Measurements from ENCODE around the gene TMEM208.

The TMEM208 gene

GRCh38 chr16:67226804-67227566 is at the start of gene TMEM208:
TSS of gene TMEM208 (plus strand) at chr16:67227130. CDS start at chr16:67227219, 89 bp downstream.
- TF ChIP-seq JUND (IDR thresholded peaks at IDR 0.05; ENCODE audit: low read depth), result no peak
- DNase-seq (ENCODE audit: low read depth in 1 of 2, low spot score in 1 of 2), result peak; percentile 82 to 98
- in situ Hi-C loops (cut with HindIII; ENCODE audit: low pct_unique_long_range_greater_than_20kb, low sequenced_read_pairs), result no loop called here

DNA sequence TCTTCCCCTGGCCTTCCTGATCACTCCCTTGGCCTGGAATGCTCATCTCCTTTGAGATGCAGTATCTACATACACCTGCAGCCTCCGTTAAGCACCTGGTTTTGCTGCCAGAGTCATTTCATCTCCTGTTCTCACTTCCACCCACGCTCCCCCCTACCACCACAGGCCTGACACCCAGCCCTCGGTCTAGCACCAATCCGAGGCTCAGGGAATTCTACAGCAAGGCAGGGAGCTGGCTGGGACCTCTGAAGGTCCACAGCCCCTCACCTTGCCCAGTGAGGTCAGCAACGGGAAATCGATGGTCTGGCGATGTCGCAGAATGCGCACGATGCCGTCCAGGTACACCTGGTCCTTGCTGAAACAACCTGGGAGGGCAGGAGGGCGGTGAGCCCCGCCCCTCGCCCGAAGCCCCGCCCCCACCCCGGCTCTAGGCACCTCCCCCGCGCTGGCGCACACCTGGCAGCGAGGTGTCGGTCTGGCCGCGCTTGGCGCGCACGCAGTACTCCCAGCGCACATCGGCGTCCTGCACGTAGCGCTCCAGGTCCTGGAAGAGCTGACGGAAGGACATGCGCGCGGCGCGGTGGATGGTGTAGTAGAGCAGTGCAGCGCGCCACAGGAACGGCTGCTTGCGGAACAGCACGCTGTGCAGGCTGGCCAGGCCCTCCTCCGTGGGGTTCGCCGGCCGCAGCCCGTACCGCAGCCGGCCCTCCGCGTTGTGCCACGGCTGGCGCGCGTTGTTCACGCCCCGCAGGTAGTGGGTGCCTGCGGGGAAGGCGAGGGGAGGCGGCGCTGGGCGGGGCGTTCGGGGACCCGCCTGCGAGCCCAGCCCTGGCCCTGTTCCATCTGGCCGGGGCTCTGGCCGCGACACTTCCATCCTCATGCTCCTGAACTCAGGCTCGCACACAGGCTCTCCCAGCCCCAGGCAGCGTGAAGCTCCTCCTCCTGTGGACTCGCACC is 48.9 kb upstream of the TMEM208 start:
- peak; percentile 97 for DNase-seq (ENCODE audit: low read depth in 1 of 2, low spot score in 1 of 2)
- TF ChIP-seq JUND (IDR thresholded peaks at IDR 0.05; ENCODE audit: low read depth), result no peak
- in situ Hi-C loops (cut with HindIII; ENCODE audit: low pct_unique_long_range_greater_than_20kb, low sequenced_read_pairs), result no loop called here

DNA sequence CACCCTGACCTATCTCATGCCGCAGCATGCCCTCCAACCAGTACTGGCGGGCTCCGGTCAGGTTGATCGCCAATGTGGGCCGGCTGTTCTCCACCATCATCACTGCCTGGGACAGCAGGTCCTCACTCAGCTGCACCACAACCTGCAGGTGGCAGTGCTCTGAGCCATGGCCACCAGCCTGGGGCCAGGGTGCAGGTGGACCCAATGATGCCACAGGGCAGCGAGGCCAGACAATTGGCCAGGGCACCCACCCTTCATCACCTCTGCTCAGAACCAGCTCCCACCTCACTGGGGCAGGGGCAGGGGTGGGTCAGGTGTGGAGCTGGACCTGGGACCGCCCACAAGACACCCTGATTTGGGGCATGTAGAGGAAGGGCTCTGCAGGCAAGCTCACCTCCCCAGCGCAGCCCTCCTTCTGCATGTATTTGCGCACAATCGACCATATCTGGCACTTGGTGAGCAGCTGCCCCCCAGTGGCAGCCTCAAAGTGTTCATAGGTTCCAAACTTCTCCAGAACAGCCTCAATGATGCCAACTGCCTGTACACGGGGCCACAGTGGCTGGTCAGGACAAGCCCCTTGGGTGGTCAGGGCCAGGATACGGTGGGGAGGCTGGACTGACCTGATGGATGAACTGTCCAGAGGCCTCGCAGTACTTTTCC is 47.4 kb upstream of the TMEM208 start:
- in situ Hi-C loops (cut with HindIII; ENCODE audit: low pct_unique_long_range_greater_than_20kb, low sequenced_read_pairs), result no loop called here
- no peak for TF ChIP-seq JUND (IDR thresholded peaks at IDR 0.05; ENCODE audit: low read depth)
- DNase-seq (ENCODE audit: low read depth in 1 of 2, low spot score in 1 of 2), result peak in 1 of 2 experiments; percentile 55

DNA sequence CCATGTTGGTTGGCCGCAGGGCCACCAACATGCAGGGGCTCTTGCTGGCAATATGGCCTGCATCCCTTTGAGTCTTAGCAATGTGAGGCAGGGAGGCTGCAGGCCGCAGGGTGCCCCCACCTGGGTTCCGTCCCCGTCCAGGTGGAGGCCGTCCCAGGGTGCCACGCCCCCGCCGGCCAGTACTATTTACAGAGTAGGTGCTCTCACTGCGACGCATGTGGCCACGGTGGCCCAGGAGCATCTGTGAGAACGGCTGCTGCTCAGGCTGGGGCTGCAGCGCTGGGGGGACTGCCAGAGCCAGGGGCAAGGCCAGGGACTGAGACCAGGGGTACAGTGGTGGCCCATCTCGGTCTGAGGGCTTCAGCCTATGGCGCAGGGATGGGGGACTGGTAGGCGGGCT is 46.8 kb upstream of the TMEM208 start:
- TF ChIP-seq JUND (IDR thresholded peaks at IDR 0.05; ENCODE audit: low read depth), result no peak
- in situ Hi-C loops (cut with HindIII; ENCODE audit: low pct_unique_long_range_greater_than_20kb, low sequenced_read_pairs), result no loop called here
- DNase-seq (ENCODE audit: low read depth in 1 of 2, low spot score in 1 of 2), result no peak

DNA sequence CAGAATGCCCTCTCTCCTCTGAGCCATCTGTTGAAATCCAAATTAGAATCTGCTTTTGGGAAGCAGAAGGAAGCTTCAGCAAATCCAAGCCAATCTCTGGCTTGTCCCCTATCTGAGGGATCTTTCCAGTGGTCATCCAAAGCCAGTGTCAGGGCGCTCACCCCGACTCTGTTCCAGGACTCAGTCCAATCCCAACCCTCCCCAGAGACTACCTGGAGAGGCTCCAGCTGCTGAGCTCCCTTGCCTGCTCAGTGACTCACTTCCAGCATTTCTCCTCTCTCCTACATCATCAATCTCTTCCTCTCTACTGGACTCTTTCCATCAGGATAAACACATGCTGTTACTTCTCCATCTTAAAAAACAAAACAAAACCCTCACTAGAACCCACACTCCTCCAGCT is 45.6 kb upstream of the TMEM208 start:
- in situ Hi-C loops (cut with HindIII; ENCODE audit: low pct_unique_long_range_greater_than_20kb, low sequenced_read_pairs), result no loop called here
- no peak for DNase-seq (ENCODE audit: low read depth in 1 of 2, low spot score in 1 of 2)
- TF ChIP-seq JUND (IDR thresholded peaks at IDR 0.05; ENCODE audit: low read depth), result no peak

DNA sequence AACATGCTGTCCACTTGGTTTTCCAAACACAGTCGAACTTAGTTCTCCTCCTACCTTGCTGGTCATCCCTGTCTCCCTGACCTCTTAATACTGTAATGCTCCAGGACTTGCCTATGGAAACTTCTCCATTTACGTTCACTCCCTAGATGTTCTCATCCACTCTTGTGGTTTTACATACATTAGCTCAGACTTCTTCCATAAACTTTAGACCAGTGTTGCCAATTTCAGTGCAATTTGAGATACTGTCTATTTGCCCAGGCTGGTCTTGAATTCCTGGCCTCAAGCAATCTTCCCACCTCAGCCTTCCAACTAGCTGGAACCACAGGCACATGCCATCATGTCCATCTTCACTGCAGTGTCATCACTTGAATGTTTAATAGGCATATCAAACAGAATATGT is 44.6 kb upstream of the TMEM208 start:
- TF ChIP-seq JUND (IDR thresholded peaks at IDR 0.05; ENCODE audit: low read depth), result no peak
- DNase-seq (ENCODE audit: low read depth in 1 of 2, low spot score in 1 of 2), result peak in 1 of 2 experiments; percentile 60
- in situ Hi-C loops (cut with HindIII; ENCODE audit: low pct_unique_long_range_greater_than_20kb, low sequenced_read_pairs), result no loop called here

DNA sequence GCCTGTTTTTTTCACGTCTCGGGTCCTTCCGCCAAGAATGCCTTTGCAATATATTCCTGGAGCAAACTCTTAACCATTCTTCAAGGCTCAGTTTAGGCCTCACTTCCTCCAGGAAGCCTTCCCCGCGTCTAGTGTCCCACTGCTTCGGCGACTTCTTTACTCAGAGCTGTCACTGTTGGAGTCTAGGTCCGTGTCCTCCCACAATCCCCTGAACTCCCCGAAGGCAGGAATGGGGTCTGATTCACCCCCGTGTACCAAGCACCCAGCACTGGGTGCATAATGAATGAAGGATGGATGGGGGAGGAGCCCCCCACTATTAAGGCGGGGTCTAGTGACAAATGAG is 43.7 kb upstream of the TMEM208 start:
- no peak for TF ChIP-seq JUND (IDR thresholded peaks at IDR 0.05; ENCODE audit: low read depth)
- in situ Hi-C loops (cut with HindIII; ENCODE audit: low pct_unique_long_range_greater_than_20kb, low sequenced_read_pairs), result no loop called here
- no peak for DNase-seq (ENCODE audit: low read depth in 1 of 2, low spot score in 1 of 2)

- DNase-seq (ENCODE audit: low read depth in 1 of 2, low spot score in 1 of 2), result peak; percentile 97 to 98
- in situ Hi-C loops (cut with HindIII; ENCODE audit: low pct_unique_long_range_greater_than_20kb, low sequenced_read_pairs), result no loop called here
- TF ChIP-seq JUND (IDR thresholded peaks at IDR 0.05; ENCODE audit: low read depth), result no peak
These were observed 43.1 kb upstream of the TMEM208 start, which contains the start of gene MATCAP1 for GRCh38 chr16:67183627-67184452. TSS of gene MATCAP1 (minus strand) at chr16:67183963. CDS start at chr16:67180610, 3,353 bp downstream.

- peak in 1 of 2 experiments; percentile 39 for DNase-seq (ENCODE audit: low read depth in 1 of 2, low spot score in 1 of 2)
- in situ Hi-C loops (cut with HindIII; ENCODE audit: low pct_unique_long_range_greater_than_20kb, low sequenced_read_pairs), result no loop called here
- TF ChIP-seq JUND (IDR thresholded peaks at IDR 0.05; ENCODE audit: low read depth), result no peak
These were observed 42.4 kb upstream of the TMEM208 start for GRCh38 chr16:67184453-67184994.

DNA sequence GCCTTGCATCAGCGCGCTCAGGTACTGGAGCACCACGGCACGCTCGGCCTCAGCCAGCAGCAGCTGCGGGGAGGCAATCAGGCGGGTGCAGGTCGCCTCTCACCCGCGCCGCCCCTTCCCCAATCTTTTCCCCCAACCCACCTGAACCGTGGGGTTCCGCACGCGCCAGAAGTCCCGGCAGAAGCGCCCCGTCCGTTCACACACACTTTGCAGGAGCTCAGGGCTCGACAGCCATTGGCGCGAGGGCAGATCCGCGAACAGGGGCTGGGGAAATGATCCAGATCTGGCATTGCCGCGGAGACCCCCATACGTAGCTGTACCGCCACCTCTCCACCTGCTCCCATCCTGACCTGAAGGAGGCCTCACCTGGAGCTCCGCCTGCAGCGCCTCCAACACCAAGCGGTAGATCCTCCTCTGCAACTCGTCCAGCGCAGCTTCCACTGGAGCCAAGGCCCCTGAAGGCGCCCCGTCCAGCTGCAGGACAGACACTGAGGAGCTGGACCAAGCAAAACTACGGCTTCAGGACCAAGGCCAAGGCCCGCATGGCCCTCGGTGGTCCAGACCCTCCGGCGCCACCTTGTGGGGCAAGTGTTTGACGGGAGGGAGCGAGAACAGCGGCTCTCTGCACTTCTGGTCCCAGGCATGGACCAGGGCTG is 41.8 kb upstream of the TMEM208 start:
- peak; percentile 63 to 92 for DNase-seq (ENCODE audit: low read depth in 1 of 2, low spot score in 1 of 2)
- in situ Hi-C loops (cut with HindIII; ENCODE audit: low pct_unique_long_range_greater_than_20kb, low sequenced_read_pairs), result no loop called here
- TF ChIP-seq JUND (IDR thresholded peaks at IDR 0.05; ENCODE audit: low read depth), result no peak

- in situ Hi-C loops (cut with HindIII; ENCODE audit: low pct_unique_long_range_greater_than_20kb, low sequenced_read_pairs), result no loop called here
- no peak for TF ChIP-seq JUND (IDR thresholded peaks at IDR 0.05; ENCODE audit: low read depth)
- DNase-seq (ENCODE audit: low read depth in 1 of 2, low spot score in 1 of 2), result no peak
These were observed 41.2 kb upstream of the TMEM208 start for GRCh38 chr16:67185651-67186134.
